HepG2 (cell line): Measurements from ENCODE around the gene HOXA11. TPM values are rescaled to one million over a fixed set of nuclear protein-coding genes. Genes with fewer than 3 reads are reported as not detected.
A peak's percentile ranks its signal among the peaks of the same experiment; 100 is the strongest.

Experiments used
- ATAC-seq: fragments of 200-7000 bp; cut with Tn5 transposase; 3 replicates; pipeline ENCODE4 v1.9.1; 2020; ENCODE audit warnings: mild to moderate bottlenecking, moderate library complexity
- BruUV-seq: library from RNA; stranded (reverse); fragments of 400-500 nt; replicated peaks from 2 replicates; lab custom pipeline; 2021; lab: Mats Ljungman, UMichigan
- CTCF ChIA-PET: fragments of 300-600 bp; formaldehyde crosslinking; extraction: SDS; loops from one replicate; lab custom pipeline; 2021; ENCODE audit warnings: low total read pairs, inconsistent platforms, low intra/inter-chr PET ratio; lab: Yijun Ruan, JAX
- POLR2A ChIA-PET: fragments of 350-600 bp; sonication (Branson Sonifier 250); formaldehyde crosslinking; loops from one replicate; lab custom pipeline; 2020; ENCODE audit warnings: antibody characterized with exemption, inconsistent platforms; lab: Yijun Ruan, JAX
- DNase-seq: peaks from one replicate; pipeline ENCODE4 v3.0.0-alpha.2; 2015; ENCODE audit warnings: low spot score
- FAIRE-seq: peaks from 3 replicates; lab custom pipeline; 2011; peaks lifted over from hg19 to GRCh38; lab: Jason Lieb, UNC
- H2AFZ ChIP-seq: one replicate; pipeline ENCODE4 v1.6.1; 2011; ENCODE audit warnings: low read length, inconsistent platforms
- H3K27ac ChIP-seq: fragments of 300-600 bp; 3 replicates; pipeline ENCODE4 v1.8.0; 2011; ENCODE audit warnings: mixed run types, mild to moderate bottlenecking, mixed read lengths, low read length, inconsistent platforms; ENCODE audit not compliant: insufficient read depth; ENCODE audit errors: extremely low read length
- H3K27me3 ChIP-seq, 2 experiments: fragments of 200-600 bp in 1 of 2; 2 replicates in 1 of 2; 3 replicates in 1 of 2; pipeline versions ENCODE4 v1.6.0 to v1.8.0; 2011; ENCODE audit warnings: low read length in 2 of 2, mild to moderate bottlenecking in 2 of 2, moderate library complexity in 2 of 2, inconsistent platforms in 1 of 2; ENCODE audit not compliant: insufficient read depth in 2 of 2, control insufficient read depth in 1 of 2
- H3K36me3 ChIP-seq, 2 experiments: fragments of 200-600 bp in 1 of 2; replicated peaks in 1 of 2; 2 replicates in 1 of 2; 3 replicates in 1 of 2; pipeline versions ENCODE4 v1.5.1 to v1.8.0; 2011; ENCODE audit warnings: low read length in 2 of 2, inconsistent platforms in 1 of 2; ENCODE audit not compliant: insufficient read depth in 2 of 2, control insufficient read depth in 1 of 2
- H3K4me1 ChIP-seq: 2 replicates; pipeline ENCODE4 v1.5.1; 2012; ENCODE audit warnings: low read length, inconsistent platforms; ENCODE audit not compliant: insufficient read depth
- H3K4me2 ChIP-seq: 2 replicates; pipeline ENCODE4 v1.6.0; 2011; ENCODE audit warnings: low read depth, low read length, inconsistent platforms
- H3K4me3 ChIP-seq, 3 experiments: fragments of 200-600 bp in 1 of 3; sonication (generic), shearing (Covaris generic) in 1 of 3; replicated peaks in 1 of 3; 2 replicates each; pipeline ENCODE4 v1.5.1; 2011 to 2016; ENCODE audit warnings: low read length in 3 of 3, inconsistent platforms in 2 of 3, low read depth in 2 of 3, mild to moderate bottlenecking in 2 of 3, control low read depth in 1 of 3, mixed read lengths in 1 of 3; ENCODE audit not compliant: insufficient read depth in 1 of 3
- H3K79me2 ChIP-seq: one replicate; pipeline ENCODE4 v1.6.1; 2011; ENCODE audit warnings: low read length, inconsistent platforms; ENCODE audit not compliant: insufficient read depth
- H3K9ac ChIP-seq: 2 replicates; pipeline ENCODE4 v1.6.0; 2011; ENCODE audit warnings: mild to moderate bottlenecking, low read depth, low read length, inconsistent platforms; ENCODE audit not compliant: insufficient read depth
- H3K9me3 ChIP-seq: 2 replicates; pipeline ENCODE4 v1.5.1; 2012; ENCODE audit warnings: mild to moderate bottlenecking, low read length
- H4K20me1 ChIP-seq: 2 replicates; pipeline ENCODE4 v1.6.0; 2011; ENCODE audit warnings: inconsistent platforms, mild to moderate bottlenecking, low read length, moderate library complexity; ENCODE audit not compliant: insufficient read depth
- GZF1 ChIP-seq: sonication (generic); formaldehyde crosslinking; IDR thresholded peaks from 2 replicates; pipeline ENCODE4 v1.5.1; 2020; ENCODE audit warnings: mild to moderate bottlenecking, missing genetic modification reagents
- HNRNPK ChIP-seq: fragments of 200-400 bp; formaldehyde crosslinking; IDR thresholded peaks from 2 replicates; pipeline ENCODE4 v1.6.1; 2018; ENCODE audit warnings: low read length, low read depth, moderate library complexity, mild to moderate bottlenecking; ENCODE audit not compliant: poor library complexity, severe bottlenecking
- MED8 ChIP-seq: sonication (generic); formaldehyde crosslinking; IDR thresholded peaks from 2 replicates; pipeline ENCODE4 v1.8.1; 2023; ENCODE audit warnings: mild to moderate bottlenecking, missing genetic modification reagents; ENCODE audit not compliant: insufficient replicate concordance
- NCOA5 ChIP-seq: sonication (generic); formaldehyde crosslinking; IDR thresholded peaks from 2 replicates; pipeline ENCODE4 v1.4.0; 2020; ENCODE audit warnings: missing genetic modification reagents
- NCOR1 ChIP-seq: fragments of 200-600 bp; sonication (generic); IDR thresholded peaks from 2 replicates; pipeline ENCODE4 v1.7.0; 2017; ENCODE audit warnings: antibody characterized with exemption, low read length, borderline replicate concordance
- SAFB2 ChIP-seq: sonication (generic); formaldehyde crosslinking; IDR thresholded peaks from 2 replicates; pipeline ENCODE4 v1.5.1; 2020; ENCODE audit warnings: missing genetic modification reagents, low read depth, mild to moderate bottlenecking, borderline replicate concordance
- WIZ ChIP-seq: sonication (generic); formaldehyde crosslinking; IDR thresholded peaks from 2 replicates; pipeline ENCODE4 v1.5.1; 2020; ENCODE audit warnings: mild to moderate bottlenecking, missing genetic modification reagents
- ZNF160 ChIP-seq: sonication (generic); formaldehyde crosslinking; IDR thresholded peaks from 2 replicates; pipeline ENCODE4 v1.8.0; 2022; ENCODE audit warnings: mild to moderate bottlenecking, inconsistent platforms, missing genetic modification reagents
- ZNF629 ChIP-seq: sonication (generic); formaldehyde crosslinking; conservative IDR thresholded peaks from 2 replicates; pipeline ENCODE4 v1.5.0; 2020; ENCODE audit warnings: missing genetic modification reagents
- WGBS: methylation state at CpG from one replicate; pipeline ENCODE4 v1.1.6; 2017; ENCODE audit warnings: low lambda C conversion rate; 5-methylcytosine and 5-hydroxymethylcytosine counted together
- in situ Hi-C: cut with HindIII; loops from 2 replicates; pipeline ENCODE4 v1.10.0; 2017; ENCODE audit warnings: low pct_unique_long_range_greater_than_20kb; ENCODE audit not compliant: extremely low pct_ligation_motif_present
- intact Hi-C: fragments of 100-400 bp; cut with micrococcal nuclease; formaldehyde crosslinking; loops from one replicate; pipeline ENCODE4 v1.10.0; 2022; ENCODE audit not compliant: unreplicated experiment
- polyA plus RNA-seq, 8 experiments: library from polyadenylated mRNA; depleted of rRNA in 3 of 8; stranded (reverse) in 7 of 8; unstranded in 1 of 8; fragments of >200 nt; fragmentation: Illumina TruSeq in 4 of 8; extraction: Trizol in 4 of 8; gene quantifications; 2 replicates each; pipeline versions ENCODE4 v1.2.1 to v1.2.3, GENCODE V29; 2011 to 2016; ENCODE audit warnings: low read depth in 4 of 8, missing spikeins in 1 of 8, mixed read lengths in 1 of 8; ENCODE audit not compliant: insufficient read depth in 1 of 8
- total RNA-seq, 5 experiments: library from RNA; depleted of rRNA; stranded (reverse); fragments of >200 nt; fragmentation: Illumina TruSeq; extraction: Trizol; gene quantifications; 2 replicates each; pipeline ENCODE4 v1.2.3, GENCODE V29; 2016; ENCODE audit warnings: low read depth in 1 of 5
- TF ChIP-seq, protein P1 (sequence below): conservative IDR thresholded peaks from 2 replicates; pipeline ENCODE4 v1.6.1; 2018; ENCODE audit warnings: missing genetic modification reagents
- TF ChIP-seq, protein P2 (sequence below), 2 experiments: sonication (generic) in 1 of 2; formaldehyde crosslinking in 1 of 2; IDR thresholded peaks; 2 replicates each; pipeline versions ENCODE4 v1.4.0 to v1.6.1; 2018 to 2020; ENCODE audit warnings: missing genetic modification reagents in 2 of 2, borderline replicate concordance in 1 of 2, low read depth in 1 of 2, mild to moderate bottlenecking in 1 of 2, missing biosample characterization in 1 of 2
- TF ChIP-seq, protein P3 (sequence below): sonication (generic); formaldehyde crosslinking; IDR thresholded peaks from 2 replicates; pipeline ENCODE4 v1.4.0; 2020; ENCODE audit warnings: missing genetic modification reagents, mild to moderate bottlenecking, borderline replicate concordance
- TF ChIP-seq, protein P4 (sequence below): IDR thresholded peaks from 2 replicates; pipeline ENCODE4 v1.6.1; 2016; ENCODE audit warnings: missing compliant biosample characterization, missing genetic modification reagents, borderline replicate concordance
- TF ChIP-seq, protein P5 (sequence below): sonication (generic); formaldehyde crosslinking; IDR thresholded peaks from 2 replicates; pipeline ENCODE4 v1.8.1; 2023; ENCODE audit warnings: mild to moderate bottlenecking, missing genetic modification reagents, borderline replicate concordance

HOXA11 gene
- total and polyA plus RNA-seq, 2 of the 13 experiments (the other 11 are each of a cell fraction or from before 2014, with no cell fraction given): not detected

DNA sequence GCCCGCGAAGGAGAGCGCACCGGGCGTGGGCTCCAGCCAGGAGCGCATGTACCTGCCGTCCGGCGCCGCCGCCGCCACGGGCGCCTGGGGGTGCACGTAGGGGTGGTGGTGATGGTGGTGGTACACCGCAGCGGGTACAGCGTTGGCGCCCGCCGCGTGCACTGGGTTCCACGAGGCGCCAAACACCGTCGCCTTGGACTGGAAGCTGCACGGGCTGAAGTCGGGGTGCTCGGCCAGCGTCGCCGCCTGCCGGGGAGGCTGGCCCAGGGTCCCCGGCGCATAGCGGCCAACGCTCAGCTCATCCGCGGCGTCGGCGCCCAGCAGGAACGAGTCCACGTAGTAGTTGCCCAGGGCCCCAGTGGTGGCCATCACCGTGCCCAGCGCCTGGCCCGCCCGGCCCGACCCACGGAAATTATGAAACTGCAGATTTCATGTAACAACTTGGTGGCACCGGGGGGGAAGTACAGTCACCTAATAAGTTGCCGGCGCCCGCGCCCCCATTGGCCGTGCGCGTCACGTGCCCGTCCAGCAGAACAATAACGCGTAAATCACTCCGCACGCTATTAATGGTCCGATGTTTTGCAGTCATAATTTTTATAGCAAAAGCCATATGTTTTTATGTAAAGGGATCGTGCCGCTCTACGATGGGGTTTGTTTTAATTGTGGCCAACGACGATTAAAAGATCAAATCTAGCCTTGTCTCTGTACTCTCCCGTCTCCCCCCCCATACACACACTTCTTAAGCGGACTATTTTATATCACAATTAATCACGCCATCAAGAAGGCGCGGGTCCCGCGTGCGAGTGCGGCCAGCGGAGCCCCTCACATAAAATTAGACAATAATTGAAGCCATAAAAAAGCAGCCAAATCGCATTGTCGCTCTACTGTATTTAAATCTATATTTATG is 19.7 kb downstream of the HOXA11 start, which contains the start of gene HOXA9:
Gene HOXA9 (minus strand): TSS at position 449 of the 907 bp plus-strand sequence. CDS start 80 bp downstream, at position 369.
- CTCF ChIA-PET: no interaction called here
- FAIRE-seq: no peak
- Histone ChIP-seq H2AFZ (no peak within 1 kb of the TSS), H4K20me1 (no peaks in the 10 kb centered on the region), H3K4me2 (peak within 1 kb of the TSS; percentile 55; the same call in 1 of the 2 replicates), H3K27ac (no peak within 1 kb of the TSS), H3K79me2 (no peaks in the 10 kb centered on the region), H3K9ac (no peak within 1 kb of the TSS), H3K27me3 (peaks cover 2 to 48% of the 10 kb centered on the region in 2 experiments), H3K4me1 (0 out of 2 replicates have a peak, but pooled peaks cover 3% of the 10 kb centered on the region), H3K36me3 (no peaks in the 10 kb centered on the region), H3K4me3 (peak within 1 kb of the TSS in 2 of 3 experiments; percentile 44 to 63; a peak in 3 of 6 replicates), H3K9me3 (no peaks in the 10 kb centered on the region)
- TF ChIP-seq, protein P1, sequence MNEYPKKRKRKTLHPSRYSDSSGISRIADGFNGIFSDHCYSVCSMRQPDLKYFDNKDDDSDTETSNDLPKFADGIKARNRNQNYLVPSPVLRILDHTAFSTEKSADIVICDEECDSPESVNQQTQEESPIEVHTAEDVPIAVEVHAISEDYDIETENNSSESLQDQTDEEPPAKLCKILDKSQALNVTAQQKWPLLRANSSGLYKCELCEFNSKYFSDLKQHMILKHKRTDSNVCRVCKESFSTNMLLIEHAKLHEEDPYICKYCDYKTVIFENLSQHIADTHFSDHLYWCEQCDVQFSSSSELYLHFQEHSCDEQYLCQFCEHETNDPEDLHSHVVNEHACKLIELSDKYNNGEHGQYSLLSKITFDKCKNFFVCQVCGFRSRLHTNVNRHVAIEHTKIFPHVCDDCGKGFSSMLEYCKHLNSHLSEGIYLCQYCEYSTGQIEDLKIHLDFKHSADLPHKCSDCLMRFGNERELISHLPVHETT (CRISPR knock-in tag): no peak
- TF ChIP-seq, protein P2, sequence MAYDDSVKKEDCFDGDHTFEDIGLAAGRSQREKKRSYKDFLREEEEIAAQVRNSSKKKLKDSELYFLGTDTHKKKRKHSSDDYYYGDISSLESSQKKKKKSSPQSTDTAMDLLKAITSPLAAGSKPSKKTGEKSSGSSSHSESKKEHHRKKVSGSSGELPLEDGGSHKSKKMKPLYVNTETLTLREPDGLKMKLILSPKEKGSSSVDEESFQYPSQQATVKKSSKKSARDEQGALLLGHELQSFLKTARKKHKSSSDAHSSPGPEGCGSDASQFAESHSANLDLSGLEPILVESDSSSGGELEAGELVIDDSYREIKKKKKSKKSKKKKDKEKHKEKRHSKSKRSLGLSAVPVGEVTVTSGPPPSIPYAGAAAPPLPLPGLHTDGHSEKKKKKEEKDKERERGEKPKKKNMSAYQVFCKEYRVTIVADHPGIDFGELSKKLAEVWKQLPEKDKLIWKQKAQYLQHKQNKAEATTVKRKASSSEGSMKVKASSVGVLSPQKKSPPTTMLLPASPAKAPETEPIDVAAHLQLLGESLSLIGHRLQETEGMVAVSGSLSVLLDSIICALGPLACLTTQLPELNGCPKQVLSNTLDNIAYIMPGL (CRISPR knock-in tag; IDR thresholded peaks at IDR 0.05; ENCODE audit: borderline replicate concordance in 1 of 2, low read depth in 1 of 2): no peak
- TF ChIP-seq, protein P3, sequence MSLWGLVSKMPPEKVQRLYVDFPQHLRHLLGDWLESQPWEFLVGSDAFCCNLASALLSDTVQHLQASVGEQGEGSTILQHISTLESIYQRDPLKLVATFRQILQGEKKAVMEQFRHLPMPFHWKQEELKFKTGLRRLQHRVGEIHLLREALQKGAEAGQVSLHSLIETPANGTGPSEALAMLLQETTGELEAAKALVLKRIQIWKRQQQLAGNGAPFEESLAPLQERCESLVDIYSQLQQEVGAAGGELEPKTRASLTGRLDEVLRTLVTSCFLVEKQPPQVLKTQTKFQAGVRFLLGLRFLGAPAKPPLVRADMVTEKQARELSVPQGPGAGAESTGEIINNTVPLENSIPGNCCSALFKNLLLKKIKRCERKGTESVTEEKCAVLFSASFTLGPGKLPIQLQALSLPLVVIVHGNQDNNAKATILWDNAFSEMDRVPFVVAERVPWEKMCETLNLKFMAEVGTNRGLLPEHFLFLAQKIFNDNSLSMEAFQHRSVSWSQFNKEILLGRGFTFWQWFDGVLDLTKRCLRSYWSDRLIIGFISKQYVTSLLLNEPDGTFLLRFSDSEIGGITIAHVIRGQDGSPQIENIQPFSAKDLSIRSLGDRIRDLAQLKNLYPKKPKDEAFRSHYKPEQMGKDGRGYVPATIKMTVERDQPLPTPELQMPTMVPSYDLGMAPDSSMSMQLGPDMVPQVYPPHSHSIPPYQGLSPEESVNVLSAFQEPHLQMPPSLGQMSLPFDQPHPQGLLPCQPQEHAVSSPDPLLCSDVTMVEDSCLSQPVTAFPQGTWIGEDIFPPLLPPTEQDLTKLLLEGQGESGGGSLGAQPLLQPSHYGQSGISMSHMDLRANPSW: no peak
- TF ChIP-seq NCOR1 (no peak), ZNF629 (CRISPR knock-in tag) (no peak), MED8 (CRISPR knock-in tag) (no peak), SAFB2 (no peak), HNRNPK (no peak), GZF1 (CRISPR knock-in tag) (no peak), NCOA5 (CRISPR knock-in tag) (no peak), ZNF160 (no peak), WIZ (no peak)
- TF ChIP-seq, protein P4, sequence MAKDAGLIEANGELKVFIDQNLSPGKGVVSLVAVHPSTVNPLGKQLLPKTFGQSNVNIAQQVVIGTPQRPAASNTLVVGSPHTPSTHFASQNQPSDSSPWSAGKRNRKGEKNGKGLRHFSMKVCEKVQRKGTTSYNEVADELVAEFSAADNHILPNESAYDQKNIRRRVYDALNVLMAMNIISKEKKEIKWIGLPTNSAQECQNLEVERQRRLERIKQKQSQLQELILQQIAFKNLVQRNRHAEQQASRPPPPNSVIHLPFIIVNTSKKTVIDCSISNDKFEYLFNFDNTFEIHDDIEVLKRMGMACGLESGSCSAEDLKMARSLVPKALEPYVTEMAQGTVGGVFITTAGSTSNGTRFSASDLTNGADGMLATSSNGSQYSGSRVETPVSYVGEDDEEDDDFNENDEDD (CRISPR knock-in tag): no peak
- TF ChIP-seq, protein P5, sequence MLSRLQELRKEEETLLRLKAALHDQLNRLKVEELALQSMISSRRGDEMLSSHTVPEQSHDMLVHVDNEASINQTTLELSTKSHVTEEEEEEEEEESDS (CRISPR knock-in tag): no peak
- DNase-seq: no peak
- POLR2A ChIA-PET: no interaction called here
- BruUV-seq: no TSS peak
- WGBS: 87% methylated on average over 59 of the region's 82 CpGs
- intact Hi-C loops (no loop called here), in situ Hi-C loops (loop anchor here (25.0 kb wide), 1 partner anchor 1078 kb away; no protein-coding TSS in a partner anchor)
- no peak for ATAC-seq
